C4-2B (cell line): ENCODE data around the gene ZNF407.
A peak's percentile ranks its signal among the peaks of the same experiment; 100 is the strongest.

Source experiments
- H3K27ac ChIP-seq: fragments of 450-650 bp; 2 replicates; pipeline ENCODE4 v1.5.1; 2017
- ZFX ChIP-seq: fragments of 450-650 bp; IDR thresholded peaks from 2 replicates; pipeline ENCODE4 v1.6.1; 2017
- TF ChIP-seq, protein P1 (sequence below): fragments of 450-650 bp; conservative IDR thresholded peaks from 2 replicates; pipeline ENCODE4 v1.5.1; 2017; ENCODE audit warnings: mild to moderate bottlenecking

The ZNF407 gene

DNA sequence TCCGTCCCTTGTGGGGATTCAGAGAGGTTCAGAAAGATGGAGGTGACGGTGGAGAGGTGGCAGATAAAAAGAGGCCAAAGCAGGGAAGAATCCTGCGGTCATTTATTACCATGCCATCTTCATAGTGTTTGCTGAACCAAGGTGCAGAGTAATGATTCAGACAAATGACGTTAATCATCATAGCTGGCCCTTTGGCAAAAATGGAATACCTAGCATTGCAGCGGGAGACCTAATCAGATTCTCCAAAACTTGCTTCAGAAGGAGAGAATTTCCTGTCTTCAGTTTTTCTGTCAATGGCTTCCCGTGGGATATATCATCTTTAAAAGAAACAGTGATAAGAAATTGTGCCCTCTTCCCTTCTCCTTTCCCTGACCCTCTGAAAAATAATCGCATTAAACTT is 435.8 kb downstream of the ZNF407 start:
- no peak overlapping the region for H3K27ac ChIP-seq
- TF ChIP-seq ZFX: no peak
- TF ChIP-seq, protein P1, sequence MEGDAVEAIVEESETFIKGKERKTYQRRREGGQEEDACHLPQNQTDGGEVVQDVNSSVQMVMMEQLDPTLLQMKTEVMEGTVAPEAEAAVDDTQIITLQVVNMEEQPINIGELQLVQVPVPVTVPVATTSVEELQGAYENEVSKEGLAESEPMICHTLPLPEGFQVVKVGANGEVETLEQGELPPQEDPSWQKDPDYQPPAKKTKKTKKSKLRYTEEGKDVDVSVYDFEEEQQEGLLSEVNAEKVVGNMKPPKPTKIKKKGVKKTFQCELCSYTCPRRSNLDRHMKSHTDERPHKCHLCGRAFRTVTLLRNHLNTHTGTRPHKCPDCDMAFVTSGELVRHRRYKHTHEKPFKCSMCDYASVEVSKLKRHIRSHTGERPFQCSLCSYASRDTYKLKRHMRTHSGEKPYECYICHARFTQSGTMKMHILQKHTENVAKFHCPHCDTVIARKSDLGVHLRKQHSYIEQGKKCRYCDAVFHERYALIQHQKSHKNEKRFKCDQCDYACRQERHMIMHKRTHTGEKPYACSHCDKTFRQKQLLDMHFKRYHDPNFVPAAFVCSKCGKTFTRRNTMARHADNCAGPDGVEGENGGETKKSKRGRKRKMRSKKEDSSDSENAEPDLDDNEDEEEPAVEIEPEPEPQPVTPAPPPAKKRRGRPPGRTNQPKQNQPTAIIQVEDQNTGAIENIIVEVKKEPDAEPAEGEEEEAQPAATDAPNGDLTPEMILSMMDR: no peak

DNA sequence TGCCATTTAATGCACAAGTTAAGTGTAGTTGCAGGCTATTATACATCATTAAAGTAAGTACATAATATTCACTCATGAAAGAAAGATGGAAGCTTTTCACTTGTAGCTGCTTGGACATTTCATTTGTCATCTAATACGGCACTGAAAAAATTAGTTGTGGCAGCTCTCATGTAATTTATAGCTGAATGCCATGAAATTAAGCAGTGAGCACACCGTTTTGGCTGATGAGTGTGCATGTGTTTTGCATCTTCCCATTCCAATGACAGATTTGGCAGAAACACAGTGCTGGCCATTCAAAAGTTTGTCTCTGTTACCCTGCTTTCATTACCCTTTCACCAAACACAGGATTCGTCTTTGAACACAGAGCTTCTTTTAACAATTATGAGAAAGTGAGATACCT is 437.3 kb downstream of the ZNF407 start:
- TF ChIP-seq, protein P1: no peak
- no peak for TF ChIP-seq ZFX
- no peak overlapping the region for H3K27ac ChIP-seq

DNA sequence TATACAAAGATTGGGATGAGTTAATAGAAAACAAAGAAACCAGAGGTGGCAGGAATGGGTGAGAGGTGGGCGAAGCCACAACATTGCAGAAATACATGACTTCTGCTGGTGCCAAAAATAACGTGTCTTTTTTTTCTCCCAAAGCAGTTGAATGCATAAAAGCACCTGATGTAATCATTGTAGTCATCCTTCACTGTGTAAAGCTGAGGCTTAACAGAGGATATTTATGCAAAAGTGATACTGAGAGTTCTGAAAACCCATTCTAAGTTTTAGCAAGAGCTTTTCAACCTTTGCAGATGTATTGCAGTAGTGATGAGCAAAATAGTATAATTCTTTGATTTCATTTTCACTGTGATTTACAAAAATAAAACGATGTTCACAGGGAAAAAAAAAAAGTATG is 438.3 kb downstream of the ZNF407 start:
- H3K27ac ChIP-seq: no peak overlapping the region
- TF ChIP-seq, protein P1: no peak
- TF ChIP-seq ZFX: no peak

DNA sequence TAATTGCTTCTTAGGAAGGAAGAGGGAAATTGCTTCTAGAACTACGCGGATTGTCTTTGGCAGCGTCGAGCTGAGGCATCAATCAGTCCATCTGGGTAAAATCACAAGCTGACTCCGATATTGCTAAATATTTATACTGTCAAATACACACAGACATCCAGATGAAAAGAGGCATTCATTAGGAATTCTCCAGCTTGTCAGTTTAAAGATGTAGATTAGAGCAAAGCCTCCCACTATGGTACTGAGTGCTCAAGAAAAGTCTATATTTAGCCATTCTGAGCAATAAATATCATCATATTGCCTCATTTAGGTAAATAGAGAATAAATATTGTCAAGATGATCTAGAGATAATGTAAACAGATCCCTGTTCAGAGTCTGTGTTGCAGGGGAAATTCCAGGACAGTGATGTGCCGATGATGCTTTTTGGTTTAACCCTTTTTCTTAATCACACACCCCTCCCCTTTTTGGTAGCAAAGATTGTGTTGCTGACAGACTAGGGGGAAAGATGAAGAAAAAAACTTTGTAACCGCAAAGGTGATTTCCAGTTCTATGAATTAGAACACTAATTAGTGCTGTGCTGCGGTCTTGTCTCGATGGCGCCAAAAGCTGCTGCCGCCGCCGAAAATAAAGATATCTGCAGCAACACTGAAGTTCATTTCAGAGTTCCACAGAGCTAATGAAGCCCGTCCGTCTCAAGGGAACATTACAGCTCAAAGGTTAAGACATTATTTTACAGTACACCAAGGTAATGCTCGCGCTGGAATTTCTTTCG is 439.4 kb downstream of the ZNF407 start:
- no peak overlapping the region for H3K27ac ChIP-seq
- TF ChIP-seq, protein P1: no peak
- TF ChIP-seq ZFX: no peak

DNA sequence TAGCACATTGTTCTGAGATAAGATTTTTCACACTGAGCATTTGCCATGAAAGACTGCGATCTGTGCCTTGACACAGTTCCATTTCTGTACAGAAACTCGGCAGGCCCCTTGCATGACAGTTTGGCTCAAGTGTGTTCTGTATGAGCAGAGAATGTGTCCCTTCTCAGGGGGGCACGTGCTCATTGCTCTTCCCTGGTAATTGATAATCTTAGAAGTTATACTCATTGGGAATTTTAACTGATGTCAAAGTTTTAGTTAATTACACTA is 440.0 kb downstream of the ZNF407 start:
- no peak overlapping the region for H3K27ac ChIP-seq
- no peak for TF ChIP-seq ZFX
- TF ChIP-seq, protein P1: no peak

DNA sequence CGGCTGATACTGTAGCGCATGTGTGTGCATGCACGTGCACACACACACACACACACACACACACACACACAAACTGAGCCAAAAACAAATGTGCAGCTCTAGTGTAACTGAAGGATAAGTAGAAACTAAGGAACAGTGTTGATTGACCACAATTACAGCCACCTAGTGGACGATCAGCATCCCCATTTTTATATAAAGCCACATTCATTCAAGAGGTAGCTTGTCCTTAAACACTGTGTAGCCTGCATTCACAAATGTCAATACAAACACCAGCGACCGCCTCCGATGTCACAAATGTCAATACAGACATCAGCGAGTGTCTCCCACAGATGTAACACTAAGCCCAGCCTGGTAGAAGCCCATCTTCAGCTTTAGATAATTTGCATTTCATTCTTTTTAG is 443.9 kb downstream of the ZNF407 start:
- no peak overlapping the region for H3K27ac ChIP-seq
- no peak for TF ChIP-seq ZFX
- TF ChIP-seq, protein P1: peak; percentile 63

DNA sequence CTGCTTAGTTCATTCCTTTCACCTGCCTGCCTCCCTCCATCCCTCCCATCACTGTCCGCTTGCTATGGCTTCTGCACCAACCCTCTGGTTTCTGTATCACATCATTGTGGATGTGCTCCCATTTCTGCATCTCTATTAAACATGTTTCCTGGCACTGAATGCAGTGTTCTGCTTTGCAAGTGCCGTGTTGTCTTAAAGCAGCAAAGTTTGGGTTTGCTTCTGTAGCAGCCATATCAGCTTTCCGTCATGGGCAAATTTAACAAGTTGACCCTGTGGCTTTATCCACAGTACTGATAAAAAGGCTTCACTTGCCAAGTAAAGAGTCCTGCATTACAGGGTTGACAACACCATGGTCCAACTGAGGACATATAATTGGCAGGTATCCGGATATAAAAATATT is 445.8 kb downstream of the ZNF407 start:
- TF ChIP-seq, protein P1: no peak
- no peak for TF ChIP-seq ZFX
- no peak overlapping the region for H3K27ac ChIP-seq
